ENCODE data around the gene CEND1.
A peak's percentile ranks its signal among the peaks of the same experiment; 100 is the strongest.

CEND1 gene

DNA sequence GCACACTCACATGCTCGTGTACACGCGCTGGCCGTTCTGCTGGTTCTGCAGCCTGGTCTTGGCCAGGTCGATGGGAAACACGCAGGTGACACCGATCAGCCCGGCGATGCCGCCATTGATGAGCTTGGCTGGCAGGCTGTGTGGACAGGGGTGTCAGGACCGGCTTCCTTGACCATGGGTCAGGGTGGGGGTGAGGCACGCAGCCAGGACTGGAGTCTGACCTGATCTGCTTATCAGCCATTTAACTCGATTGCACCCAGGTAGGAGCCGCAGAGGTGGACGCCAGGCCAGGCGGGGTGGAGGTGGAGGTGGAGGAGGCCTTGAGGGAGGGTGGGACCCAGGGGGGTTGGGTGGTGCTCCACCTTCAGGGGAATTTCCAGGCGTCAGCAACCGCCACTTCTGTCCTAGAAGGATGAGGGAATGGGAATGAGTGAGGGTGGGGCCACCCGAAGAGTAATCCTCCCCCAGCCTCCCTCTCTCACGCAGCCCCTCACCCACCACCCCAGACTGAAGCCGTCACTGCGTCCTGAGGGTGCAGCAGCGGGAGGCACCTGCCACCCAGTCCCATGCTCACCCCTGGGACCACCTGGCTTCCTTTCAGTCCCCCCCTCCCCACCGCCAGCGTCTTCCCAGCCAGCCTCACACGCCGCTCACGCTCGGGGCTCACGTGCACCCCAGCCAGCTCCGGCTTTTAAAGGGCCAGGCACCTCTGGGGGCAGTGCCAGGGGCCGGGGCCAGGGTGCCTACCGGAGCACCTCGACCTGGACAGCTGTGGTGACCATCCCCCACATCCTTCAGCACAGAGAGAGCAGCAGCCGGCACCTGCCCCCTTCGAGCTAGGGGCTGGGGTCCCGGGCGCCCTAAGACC lies 5.1 kb upstream of the CEND1 start:
- no peak for DNase-seq

- no peak for DNase-seq
Measured at GRCh38 chr11:794013-794765, 4.3 kb upstream of the CEND1 start.

- DNase-seq: no peak
Measured at GRCh38 chr11:793556-793955, 3.7 kb upstream of the CEND1 start.

GRCh38 chr11:792873-793272 lies 3.0 kb upstream of the CEND1 start:
- no peak for DNase-seq

- DNase-seq: no peak
Measured at GRCh38 chr11:792535-792821, 2.6 kb upstream of the CEND1 start.

DNA sequence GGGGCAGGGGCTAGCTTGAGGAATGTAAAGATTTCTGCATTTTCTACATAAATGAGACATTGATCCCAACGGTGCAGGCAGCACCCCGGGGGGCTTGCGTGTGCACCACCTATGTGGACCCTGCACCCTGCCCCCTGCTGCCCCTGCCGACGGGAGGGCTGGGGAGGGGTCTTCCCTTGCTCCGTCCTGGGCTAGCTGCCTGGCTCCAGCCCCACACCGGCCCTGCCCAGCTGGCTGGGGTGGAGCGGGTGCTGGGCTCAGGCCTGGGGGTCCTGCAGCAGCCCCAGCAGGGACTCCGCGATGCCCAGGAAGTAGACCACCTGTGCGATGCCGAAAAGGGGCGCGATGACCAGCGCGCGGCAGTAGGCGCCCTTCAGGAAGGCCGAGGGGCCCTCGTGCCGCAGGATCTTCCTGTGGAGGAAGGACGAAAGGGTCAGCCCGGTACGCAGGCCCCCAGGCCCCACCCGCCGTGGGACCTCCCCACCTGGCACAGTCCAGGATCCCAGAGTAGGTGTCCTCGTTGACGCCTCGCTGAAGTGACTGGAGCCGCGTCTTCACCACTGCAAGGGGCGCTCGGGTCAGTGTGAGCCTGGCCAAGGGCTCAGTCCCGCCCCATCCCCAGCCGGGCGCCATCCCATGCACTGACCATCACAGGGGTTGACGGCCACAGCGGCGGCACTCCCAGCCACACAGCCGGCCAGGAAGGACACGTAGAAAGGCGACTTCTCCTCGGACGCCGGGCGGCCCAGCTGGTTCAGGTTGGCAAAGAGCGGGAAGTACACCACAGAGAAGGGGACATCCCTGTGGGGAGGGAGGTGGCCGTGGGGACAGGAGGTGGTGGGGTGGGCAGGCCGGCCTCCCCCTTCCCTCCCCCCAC lies 2.0 kb upstream of the CEND1 start:
- DNase-seq: no peak

DNA sequence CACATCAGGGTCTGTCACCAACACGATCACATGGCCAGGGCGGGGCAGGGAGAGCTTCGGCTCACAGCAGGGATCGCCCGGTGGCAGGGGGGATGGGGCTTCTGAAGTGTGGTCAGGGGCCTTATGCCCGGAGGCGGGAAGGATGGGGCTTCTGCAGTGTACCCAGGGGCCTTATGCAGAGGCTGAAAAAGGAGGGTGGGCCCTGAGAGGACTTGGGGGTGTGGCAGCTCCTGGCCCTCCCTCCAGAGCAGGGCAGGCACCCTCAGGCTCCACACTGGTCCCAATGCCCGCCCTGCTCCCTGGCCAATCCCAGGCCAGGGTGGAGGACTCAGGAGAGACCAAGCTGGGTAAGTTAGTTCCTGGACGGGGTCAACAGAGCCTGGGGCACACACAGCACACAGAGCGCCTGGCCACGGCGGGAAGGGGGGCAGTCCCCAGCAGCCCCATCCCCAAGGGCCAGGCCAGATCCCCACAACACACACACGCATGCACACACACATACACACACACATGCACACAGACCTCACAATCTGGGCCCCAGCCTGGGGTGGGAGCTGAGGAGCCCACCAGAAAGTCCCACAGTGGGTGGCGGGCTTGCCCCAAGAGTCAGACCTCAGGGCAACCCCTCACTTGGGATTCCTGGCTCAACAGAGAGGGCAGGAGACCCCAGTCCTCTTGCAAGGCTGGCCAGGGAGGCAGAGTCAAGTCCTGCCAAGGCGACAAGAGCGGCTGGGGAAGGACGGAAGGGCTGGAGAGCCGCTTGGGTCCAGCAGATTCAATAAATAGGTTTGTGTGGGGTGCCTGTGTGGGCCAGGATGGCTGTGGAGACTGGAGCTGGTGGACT lies 1.1 kb upstream of the CEND1 start:
- no peak for DNase-seq

DNA sequence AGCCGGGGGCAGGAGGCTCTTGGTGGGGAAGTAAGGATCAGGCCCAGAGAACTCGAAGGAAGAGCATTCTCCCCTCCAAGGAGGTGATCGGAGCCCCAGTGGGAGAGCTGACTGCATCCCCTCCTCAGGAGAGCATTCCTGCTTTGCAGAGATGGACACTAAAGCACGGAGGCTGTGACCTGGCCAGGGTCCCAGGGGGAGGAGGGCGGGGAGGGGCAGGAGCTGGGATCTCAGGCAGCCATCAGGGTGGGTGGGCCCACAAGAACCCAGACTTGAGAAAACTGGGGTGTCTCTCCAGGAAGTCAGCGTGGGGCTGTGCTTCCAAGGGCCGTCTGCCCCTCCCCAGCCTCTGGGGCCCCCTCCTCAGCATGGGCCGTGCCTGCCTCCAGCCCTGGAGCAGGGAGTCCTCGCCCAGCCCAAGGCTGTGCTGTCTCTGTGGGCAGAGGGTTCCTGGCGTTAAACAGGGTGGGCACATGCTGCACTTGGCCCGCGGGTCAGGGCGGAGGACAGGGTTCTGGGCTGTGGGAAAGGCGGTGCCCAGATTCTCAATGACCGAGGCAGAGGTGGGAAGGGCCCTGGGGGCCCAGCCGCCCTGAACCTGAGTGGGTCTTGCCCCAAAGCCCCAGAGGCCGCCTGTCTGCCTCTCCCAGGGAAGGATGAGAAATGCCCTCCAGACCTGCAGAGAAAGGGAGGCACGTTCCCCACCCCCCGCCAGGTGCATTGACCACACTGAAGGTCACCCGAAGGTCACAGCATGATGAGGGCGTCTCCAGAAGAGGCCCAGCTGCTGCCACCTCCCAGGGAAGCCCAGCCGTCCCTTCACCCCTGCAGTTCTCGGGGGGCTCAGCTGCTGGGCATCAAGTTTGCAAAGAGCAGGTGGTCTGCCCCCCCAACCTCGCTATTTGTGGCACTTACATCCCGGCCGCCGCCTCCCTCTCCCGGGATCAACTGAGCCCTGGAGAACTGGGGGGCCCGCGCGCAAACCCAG lies 643 bp downstream of the CEND1 start:
- no peak for DNase-seq

GRCh38 chr11:788009-788640 lies 1.8 kb downstream of the CEND1 start:
- no peak for DNase-seq

- no peak for DNase-seq
Measured at GRCh38 chr11:787084-787675, 2.7 kb downstream of the CEND1 start.

DNA sequence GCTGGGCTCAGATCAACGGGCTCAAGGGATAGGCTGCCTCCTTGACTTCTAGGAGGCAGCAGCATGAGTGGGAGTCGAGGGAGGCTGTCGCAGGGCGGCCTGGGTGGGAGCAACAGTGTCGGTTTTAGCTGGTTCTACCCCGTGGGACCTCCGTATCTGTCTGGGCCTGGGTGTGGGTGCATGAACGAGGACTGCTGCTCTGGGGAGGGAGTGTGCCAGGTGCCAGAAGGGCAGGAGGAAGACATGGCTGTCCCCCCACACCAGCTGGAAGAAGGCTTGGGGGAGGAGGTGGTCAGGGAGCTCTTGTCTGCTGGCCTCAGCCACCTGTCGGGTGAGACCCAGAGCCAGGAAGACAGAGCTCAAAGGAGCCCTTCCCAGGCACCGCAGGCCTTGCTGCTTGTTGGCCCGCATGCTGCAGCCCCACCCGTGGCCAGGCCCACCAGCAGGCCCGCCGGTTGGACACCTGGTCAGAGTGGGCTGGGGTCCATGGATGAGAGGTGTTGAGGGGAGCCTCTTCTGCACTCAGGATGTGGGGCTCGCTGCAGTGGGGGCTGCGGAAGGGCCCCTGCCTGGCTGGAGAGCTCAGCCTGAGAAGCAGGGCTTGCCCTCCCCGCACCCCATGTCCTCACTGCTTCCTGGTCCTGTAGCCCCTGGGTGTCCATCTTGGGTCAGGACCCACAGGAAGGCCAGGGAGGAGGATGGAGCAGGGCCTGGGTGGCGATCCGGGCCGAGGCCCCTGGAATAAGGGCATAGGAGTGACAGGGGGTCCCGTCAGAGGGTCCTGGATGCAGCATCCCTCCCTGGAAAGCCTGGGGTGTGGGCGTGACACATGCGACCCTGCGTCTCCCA lies 3.4 kb downstream of the CEND1 start:
- no peak for DNase-seq

GRCh38 chr11:783581-784015 lies 6.3 kb downstream of the CEND1 start:
- DNase-seq: peak; percentile 21

DNA sequence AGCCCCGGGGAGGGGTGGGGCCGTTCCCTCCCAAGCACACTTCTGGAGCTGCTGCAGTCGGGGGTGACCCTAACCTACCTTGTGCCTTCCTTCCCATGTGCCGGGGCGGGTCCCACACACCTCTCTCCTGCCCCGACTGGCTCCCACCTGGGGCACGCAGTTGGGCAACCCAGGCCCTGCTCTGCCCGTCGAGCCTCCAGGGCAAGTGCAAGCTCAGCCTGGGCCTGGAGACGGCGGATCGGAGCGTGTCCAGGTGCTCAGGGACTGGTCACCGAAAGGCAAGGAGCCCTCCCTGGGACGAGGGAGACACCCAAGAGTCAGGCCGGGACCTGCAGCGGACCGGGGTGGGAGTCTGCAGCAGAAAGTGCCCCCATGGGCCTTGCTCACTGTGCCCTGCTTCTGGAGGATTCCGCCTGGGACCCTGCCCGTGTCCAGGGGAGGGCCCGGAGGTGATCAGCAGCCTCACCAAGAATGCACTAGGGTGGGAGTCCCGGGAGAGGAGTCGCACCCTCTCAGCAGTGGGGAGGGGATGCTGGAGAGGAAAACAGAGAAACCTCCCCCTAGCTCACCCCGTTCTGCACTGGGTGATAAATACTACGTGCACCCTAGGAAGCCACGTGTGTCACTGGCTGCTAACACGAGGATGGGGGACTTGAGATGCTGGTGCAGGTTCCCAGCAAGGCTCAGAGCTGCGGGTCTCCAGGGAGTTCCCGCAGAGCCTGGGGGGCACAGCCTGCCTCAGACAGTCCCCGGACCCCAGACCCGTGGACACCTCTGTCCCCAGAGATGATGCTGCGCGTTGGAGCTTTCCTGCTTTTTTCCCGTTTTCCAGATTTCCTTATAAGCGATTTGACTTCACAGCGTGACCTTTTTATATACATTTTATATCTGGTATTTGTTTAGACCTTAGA lies 7.4 kb downstream of the CEND1 start:
- no peak for DNase-seq

GRCh38 chr11:779955-780532 lies 9.8 kb downstream of the CEND1 start:
- no peak for DNase-seq

GRCh38 chr11:778976-779954 lies 10.6 kb downstream of the CEND1 start:
- no peak for DNase-seq
